HG02852 (cell line): ENCODE data around the gene ARHGEF3.
"Not testable (repeated sequence)": the region's sequence is repeated elsewhere in the genome, so short reads cannot be mapped to it uniquely, and the experiment has no call there.

ENCODE experiments used
- ATAC-seq: cut with Tn5 transposase; IDR thresholded peaks from one replicate; pipeline ENCODE4 v1.9.1; 2021; ENCODE audit warnings: mild to moderate bottlenecking, moderate library complexity; ENCODE audit not compliant: unreplicated experiment

The ARHGEF3 gene

GRCh38 chr3:56772952-56773938 is 28.5 kb downstream of the ARHGEF3 start:
- no peak for ATAC-seq

- no peak for ATAC-seq
Observed at GRCh38 chr3:56771376-56771775, 30.4 kb downstream of the ARHGEF3 start.

- no peak for ATAC-seq
Observed at GRCh38 chr3:56769116-56769707, 32.5 kb downstream of the ARHGEF3 start.

- ATAC-seq, result no peak
Observed at GRCh38 chr3:56764904-56765547, 36.7 kb downstream of the ARHGEF3 start.

GRCh38 chr3:56764184-56764583 is 37.6 kb downstream of the ARHGEF3 start:
- ATAC-seq, result no peak

- no peak for ATAC-seq
Observed at GRCh38 chr3:56763233-56763632, 38.5 kb downstream of the ARHGEF3 start.

- ATAC-seq, result no peak
Observed at GRCh38 chr3:56762718-56763117, 39.0 kb downstream of the ARHGEF3 start.

- no peak for ATAC-seq
Observed at GRCh38 chr3:56761887-56762651, 39.7 kb downstream of the ARHGEF3 start.

- ATAC-seq, result no peak
Observed at GRCh38 chr3:56761023-56761422, 40.7 kb downstream of the ARHGEF3 start.

- no peak for ATAC-seq
Observed at GRCh38 chr3:56759532-56759931, 42.2 kb downstream of the ARHGEF3 start.

GRCh38 chr3:56758539-56758981 is 43.2 kb downstream of the ARHGEF3 start:
- peak; percentile 69 for ATAC-seq

GRCh38 chr3:56758042-56758441 is 43.7 kb downstream of the ARHGEF3 start:
- ATAC-seq, result not testable (repeated sequence)

- ATAC-seq, result peak; percentile 35
Observed at GRCh38 chr3:56754741-56755417, 46.9 kb downstream of the ARHGEF3 start.

- peak; percentile 72 for ATAC-seq
Observed at GRCh38 chr3:56753206-56753820, 48.4 kb downstream of the ARHGEF3 start.

- no peak for ATAC-seq
Observed at GRCh38 chr3:56751056-56751707, 50.6 kb downstream of the ARHGEF3 start.

- no peak for ATAC-seq
Observed at GRCh38 chr3:56748663-56749231, 53.0 kb downstream of the ARHGEF3 start.

- ATAC-seq, result no peak
Observed at GRCh38 chr3:56747150-56747549, 54.6 kb downstream of the ARHGEF3 start.

GRCh38 chr3:56744016-56744415 is 57.7 kb downstream of the ARHGEF3 start:
- ATAC-seq, result no peak

- no peak for ATAC-seq
Observed at GRCh38 chr3:56742887-56743286, 58.9 kb downstream of the ARHGEF3 start.
